H1 (cell line): ENCODE results near the gene MGMT. TPM values are rescaled to one million over a fixed set of nuclear protein-coding genes. Genes with fewer than 3 reads are reported as not detected.

Experiments used
- CTCF ChIA-PET: fragments of 300-600 bp; sonication (Branson Sonifier 250); formaldehyde crosslinking; loops from one replicate; lab custom pipeline; 2021; ENCODE audit not compliant: partially characterized antibody; lab: Charles Lee
- POLR2A ChIA-PET: fragments of 300-600 bp; sonication (Branson Sonifier 250); formaldehyde crosslinking; loops from one replicate; lab custom pipeline; 2021; ENCODE audit warnings: inconsistent platforms; ENCODE audit not compliant: partially characterized antibody; lab: Charles Lee
- DNase-seq, 2 experiments: peaks; one replicate each; pipeline versions ENCODE4 v3.0.0 to v3.0.0-alpha.2; 2010 to 2022; ENCODE audit warnings: low spot score in 2 of 2, low read depth in 1 of 2, mixed read lengths in 1 of 2
- FAIRE-seq: peaks from 2 replicates; lab custom pipeline; 2011; peaks lifted over from hg19 to GRCh38; lab: Jason Lieb, UNC
- H2AFZ ChIP-seq: 2 replicates; pipeline ENCODE4 v1.8.1; 2012; ENCODE audit warnings: low read length, inconsistent platforms
- H2AK5ac ChIP-seq: 2 replicates; pipeline ENCODE4 v1.6.1; 2013; ENCODE audit warnings: low read depth, low read length
- H2BK120ac ChIP-seq: replicated peaks from 2 replicates; pipeline ENCODE3; 2013; ENCODE audit warnings: low read depth, low read length, inconsistent platforms
- H2BK12ac ChIP-seq: 2 replicates; pipeline ENCODE4 v1.6.1; 2013; ENCODE audit warnings: low read depth, low read length
- H2BK15ac ChIP-seq: 2 replicates; pipeline ENCODE4 v1.6.1; 2013; ENCODE audit warnings: low read length
- H2BK20ac ChIP-seq: 2 replicates; pipeline ENCODE4 v1.6.1; 2013; ENCODE audit warnings: low read length
- H2BK5ac ChIP-seq: 2 replicates; pipeline ENCODE4 v1.6.1; 2013; ENCODE audit warnings: low read depth, low read length
- H3K14ac ChIP-seq: 2 replicates; pipeline ENCODE4 v1.6.1; 2013; ENCODE audit warnings: inconsistent platforms; ENCODE audit not compliant: insufficient read length
- H3K18ac ChIP-seq: 2 replicates; pipeline ENCODE4 v1.6.1; 2013; ENCODE audit warnings: low read length; ENCODE audit errors: extremely low read depth
- H3K23ac ChIP-seq: 2 replicates; pipeline ENCODE4 v1.6.1; 2013; ENCODE audit warnings: inconsistent platforms; ENCODE audit not compliant: insufficient read length
- H3K23me2 ChIP-seq: 2 replicates; pipeline ENCODE4 v1.6.1; 2013; ENCODE audit warnings: low read depth, low read length
- H3K27ac ChIP-seq: 2 replicates; pipeline ENCODE4 v1.6.1; 2011; ENCODE audit warnings: low read depth, low read length, inconsistent platforms
- H3K27me3 ChIP-seq, 4 experiments: replicated peaks in 1 of 4; 1 replicate in 1 of 4; 2 replicates in 3 of 4; pipeline versions ENCODE4 v1.6.1 to v1.8.1; 2011 to 2013; ENCODE audit warnings: low read length in 3 of 4, mild to moderate bottlenecking in 3 of 4, inconsistent platforms in 2 of 4, mixed read lengths in 2 of 4, moderate library complexity in 1 of 4; ENCODE audit not compliant: control insufficient read depth in 3 of 4, insufficient read depth in 3 of 4; ENCODE audit errors: extremely low read depth in 1 of 4
- H3K36me3 ChIP-seq, 4 experiments: 2 replicates each; pipeline versions ENCODE4 v1.6.1 to v1.8.1; 2011 to 2013; ENCODE audit warnings: mild to moderate bottlenecking in 4 of 4, low read length in 3 of 4, moderate library complexity in 2 of 4, control low read depth in 1 of 4, inconsistent platforms in 1 of 4; ENCODE audit not compliant: insufficient read depth in 4 of 4, control insufficient read depth in 2 of 4
- H3K4ac ChIP-seq: replicated peaks from 2 replicates; pipeline ENCODE3; 2013; ENCODE audit warnings: low read length, low read depth, mixed read lengths, inconsistent platforms; ENCODE audit not compliant: insufficient read length
- H3K4me1 ChIP-seq, 4 experiments: replicated peaks in 1 of 4; 1 replicate in 1 of 4; 2 replicates in 3 of 4; pipeline versions ENCODE4 v1.6.1 to v1.8.1; 2011 to 2013; ENCODE audit warnings: low read length in 3 of 4, inconsistent platforms in 2 of 4, mixed read lengths in 1 of 4; ENCODE audit not compliant: insufficient read depth in 4 of 4, control insufficient read depth in 3 of 4
- H3K4me2 ChIP-seq, 2 experiments: 2 replicates each; pipeline versions ENCODE4 v1.6.1 to v1.8.1; 2011 to 2013; ENCODE audit warnings: low read depth in 2 of 2, low read length in 2 of 2, control low read depth in 1 of 2, inconsistent platforms in 1 of 2, mild to moderate bottlenecking in 1 of 2; ENCODE audit not compliant: insufficient read depth in 1 of 2
- H3K4me3 ChIP-seq, 4 experiments: fragments of 200-600, 300-600 bp in 1 of 4; sonication (generic), shearing (Covaris generic), sonication (Bioruptor Twin) in 1 of 4; 2 replicates each; pipeline versions ENCODE4 v1.5.1 to v1.8.1; 2011 to 2016; ENCODE audit warnings: low read length in 4 of 4, low read depth in 3 of 4, control low read depth in 2 of 4, inconsistent platforms in 2 of 4, mild to moderate bottlenecking in 2 of 4, mixed read lengths in 1 of 4, moderate library complexity in 1 of 4; ENCODE audit not compliant: insufficient read depth in 2 of 4; ENCODE audit errors: extremely low read depth in 1 of 4
- H3K56ac ChIP-seq: replicated peaks from 2 replicates; pipeline ENCODE3; 2013; ENCODE audit warnings: low read depth, mild to moderate bottlenecking, mixed read lengths, low read length, inconsistent platforms; ENCODE audit not compliant: insufficient read length
- H3K79me1 ChIP-seq: 2 replicates; pipeline ENCODE4 v1.6.1; 2013; ENCODE audit warnings: low read depth, low read length, control low read depth
- H3K79me2 ChIP-seq, 2 experiments: 2 replicates each; pipeline versions ENCODE4 v1.6.1 to v1.8.1; 2012 to 2013; ENCODE audit warnings: low read length in 2 of 2, mild to moderate bottlenecking in 2 of 2, inconsistent platforms in 1 of 2; ENCODE audit not compliant: insufficient read depth in 2 of 2, control insufficient read depth in 1 of 2
- H3K9ac ChIP-seq, 4 experiments: replicated peaks in 1 of 4; 1 replicate in 1 of 4; 2 replicates in 3 of 4; pipeline versions ENCODE4 v1.6.1 to v1.8.1; 2011 to 2013; ENCODE audit warnings: low read depth in 3 of 4, low read length in 3 of 4, control low read depth in 2 of 4, mild to moderate bottlenecking in 2 of 4, moderate library complexity in 2 of 4, inconsistent platforms in 1 of 4; ENCODE audit errors: extremely low read depth in 1 of 4
- H3K9me3 ChIP-seq, 2 experiments: 2 replicates each; pipeline versions ENCODE4 v1.6.1 to v1.8.1; 2012 to 2013; ENCODE audit warnings: mild to moderate bottlenecking in 2 of 2, moderate library complexity in 2 of 2, control low read depth in 1 of 2, inconsistent platforms in 1 of 2, low read depth in 1 of 2, low read length in 1 of 2, mixed read lengths in 1 of 2; ENCODE audit not compliant: insufficient read depth in 2 of 2
- H4K20me1 ChIP-seq, 2 experiments: replicated peaks in 1 of 2; 2 replicates each; pipeline versions ENCODE3 to v1.8.1; 2011 to 2013; ENCODE audit warnings: inconsistent platforms in 2 of 2, low read length in 2 of 2, mild to moderate bottlenecking in 1 of 2; ENCODE audit not compliant: insufficient read depth in 2 of 2, control insufficient read depth in 1 of 2
- H4K5ac ChIP-seq: 2 replicates; pipeline ENCODE4 v1.6.1; 2013; ENCODE audit warnings: low read length, low read depth, mixed read lengths, inconsistent platforms; ENCODE audit not compliant: insufficient read length
- H4K8ac ChIP-seq: 2 replicates; pipeline ENCODE4 v1.8.0; 2013; ENCODE audit warnings: mild to moderate bottlenecking, moderate library complexity, low read length, inconsistent platforms; ENCODE audit not compliant: insufficient read depth; ENCODE audit errors: extremely low read depth
- H4K91ac ChIP-seq: replicated peaks from 2 replicates; pipeline ENCODE3; 2013; ENCODE audit warnings: low read length, mixed read lengths, inconsistent platforms; ENCODE audit not compliant: insufficient read length
- BRCA1 ChIP-seq: IDR thresholded peaks from 2 replicates; pipeline ENCODE4 v1.6.1; 2012; ENCODE audit warnings: low read depth, low read length, improper control_type of control experiment
- CHD2 ChIP-seq: IDR thresholded peaks from 2 replicates; pipeline ENCODE4 v1.6.1; 2012; ENCODE audit warnings: low read length, improper control_type of control experiment
- CTBP2 ChIP-seq: IDR thresholded peaks from 2 replicates; pipeline ENCODE4 v1.7.0; 2011; ENCODE audit warnings: borderline replicate concordance, mild to moderate bottlenecking, moderate library complexity, mixed read lengths, low read length; ENCODE audit not compliant: insufficient read depth, insufficient read length
- EP300 ChIP-seq, 2 experiments: IDR thresholded peaks; 1 replicate in 1 of 2; 2 replicates in 1 of 2; pipeline ENCODE4 v1.6.1; 2011 to 2012; ENCODE audit warnings: low read depth in 2 of 2, low read length in 2 of 2, mild to moderate bottlenecking in 2 of 2, borderline replicate concordance in 1 of 2, inconsistent platforms in 1 of 2, moderate library complexity in 1 of 2
- GTF2F1 ChIP-seq: IDR thresholded peaks from 2 replicates; pipeline ENCODE4 v1.6.1; 2012; ENCODE audit warnings: low read depth, low read length, improper control_type of control experiment, borderline replicate concordance
- HDAC6 ChIP-seq: IDR thresholded peaks from one replicate; pipeline ENCODE4 v1.7.1; 2012; ENCODE audit warnings: low read depth, mild to moderate bottlenecking, inconsistent platforms, low read length, moderate library complexity
- JUN ChIP-seq: IDR thresholded peaks from 2 replicates; pipeline ENCODE4 v1.6.1; 2011; ENCODE audit warnings: low read depth, mild to moderate bottlenecking, improper control_type of control experiment, low read length
- KDM5A ChIP-seq: fragments of 200-600 bp; IDR thresholded peaks from 2 replicates; pipeline ENCODE4 v1.7.1; 2012; ENCODE audit warnings: mild to moderate bottlenecking, low read length, inconsistent platforms, mixed read lengths
- NANOG ChIP-seq: IDR thresholded peaks from 2 replicates; pipeline ENCODE4 v1.6.1; 2011; ENCODE audit warnings: low read length, low read depth, mild to moderate bottlenecking, inconsistent platforms; ENCODE audit not compliant: insufficient read depth, poor library complexity, severe bottlenecking
- RNF2 ChIP-seq: fragments of 200-900, 300-1000 bp; sonication (generic); IDR thresholded peaks from 2 replicates; pipeline ENCODE4 v1.7.1; 2016; ENCODE audit warnings: borderline replicate concordance, low read depth, mild to moderate bottlenecking, antibody characterized with exemption, low read length; ENCODE audit not compliant: poor library complexity, severe bottlenecking; ENCODE audit errors: missing control alignments
- TBP ChIP-seq: IDR thresholded peaks from 2 replicates; pipeline ENCODE4 v1.6.1; 2011; ENCODE audit warnings: low read depth, low read length, improper control_type of control experiment
- ZNF274 ChIP-seq: IDR thresholded peaks from 2 replicates; pipeline ENCODE4 v1.7.0; 2012; ENCODE audit warnings: low read length, borderline replicate concordance; ENCODE audit errors: extremely low read depth
- WGBS, 2 experiments: shearing (Covaris generic) in 1 of 2; methylation state at CpG; one replicate each; pipeline versions ENCODE4 v1.1.6 to v1.1.7; 2013 to 2015; ENCODE audit warnings: low lambda C conversion rate in 2 of 2, mixed read lengths in 2 of 2, inconsistent platforms in 1 of 2, low coverage in 1 of 2, missing lambda C conversion rate in 1 of 2; ENCODE audit not compliant: insufficient replicate concordance in 2 of 2, insufficient coverage in 1 of 2, insufficient read length in 1 of 2; ENCODE audit errors: extremely low coverage in 1 of 2, missing lambda C conversion rate in 1 of 2; 5-methylcytosine and 5-hydroxymethylcytosine counted together
- polyA plus RNA-seq, 7 experiments: library from polyadenylated mRNA; depleted of rRNA in 3 of 7; stranded (reverse) in 5 of 7; unstranded in 2 of 7; fragments of >200 nt in 5 of 7; fragments of 200-250 nt in 2 of 7; gene quantifications; 1 replicate in 5 of 7; 2 replicates in 1 of 7; 4 replicates in 1 of 7; pipeline versions ENCODE4 v1.2.1 to v1.2.3, GENCODE V29; 2011 to 2013; ENCODE audit warnings: missing spikeins in 2 of 7, mixed read lengths in 2 of 7
- total RNA-seq: library from RNA; stranded (reverse); fragmentation: NEBNext Ultra II Directional; extraction: Animal tissue kit (Norgen Biotek cat#: 25700); gene quantifications from 2 replicates; pipeline ENCODE4 v1.2.1, GENCODE V29; 2021

The MGMT gene
- total and polyA plus RNA-seq, 2 of the 8 experiments (the other 6 are each of a cell fraction or from before 2014, with no cell fraction given), result 9.9 to 10.7 TPM

GRCh38 chr10:129709101-129709500 is 242.1 kb downstream of the MGMT start:
- no peak overlapping the region for H2BK5ac ChIP-seq
- H2BK120ac ChIP-seq, result no peak overlapping the region
- no peaks in the 10 kb centered on the region for H3K27me3 ChIP-seq
- H4K20me1 ChIP-seq, result no peaks in the 10 kb centered on the region
- H3K4me1 ChIP-seq, result peaks cover 0 to 10% (median under 1%) of the 10 kb centered on the region in 4 experiments; a peak in 4 of 7 replicates
- WGBS, 2 experiments, result 91% methylated on average over 7 of the region's 7 CpGs; no CpG with 5 or more reads in 1 of the 2 experiments
- FAIRE-seq (no peak), DNase-seq (no peak)
- H3K79me1 ChIP-seq, result no peaks in the 10 kb centered on the region
- H3K9ac ChIP-seq, result no peak overlapping the region
- H3K4me3 ChIP-seq, result no peak overlapping the region
- H3K23ac ChIP-seq, result no peak overlapping the region
- no peak for TF ChIP-seq ZNF274
- TF ChIP-seq GTF2F1, result no peak
- TF ChIP-seq JUN, result no peak
- no peak for TF ChIP-seq HDAC6
- no peak for TF ChIP-seq NANOG
- TF ChIP-seq EP300 (IDR thresholded peaks at IDR 0.05; ENCODE audit: borderline replicate concordance in 1 of 2, low read depth in 2 of 2, low read length in 2 of 2), result no peak
- TF ChIP-seq RNF2, result no peak
- no peak for TF ChIP-seq TBP
- TF ChIP-seq CHD2, result no peak
- TF ChIP-seq BRCA1, result no peak
- no peak for TF ChIP-seq CTBP2
- TF ChIP-seq KDM5A, result no peak
- no peak overlapping the region for H4K8ac ChIP-seq
- no peak overlapping the region for H3K27ac ChIP-seq
- no peak overlapping the region for H4K91ac ChIP-seq
- H3K36me3 ChIP-seq, result no peaks in the 10 kb centered on the region
- no peak overlapping the region for H3K18ac ChIP-seq
- no peak overlapping the region for H2BK12ac ChIP-seq
- no peak overlapping the region for H2AFZ ChIP-seq
- no peaks in the 10 kb centered on the region for H3K9me3 ChIP-seq
- no peak overlapping the region for H2BK15ac ChIP-seq
- no peak overlapping the region for H3K56ac ChIP-seq
- no peak overlapping the region for H3K14ac ChIP-seq
- H2AK5ac ChIP-seq, result no peak overlapping the region
- H3K23me2 ChIP-seq, result no peaks in the 10 kb centered on the region
- ChIA-PET POLR2A (no interaction called here), CTCF (interaction anchor here (0.8 to 1.7 kb wide), 3 partner anchors 14 to 377 kb away, joined by 3 read pairs; no protein-coding TSS in a partner anchor)
- no peaks in the 10 kb centered on the region for H3K79me2 ChIP-seq
- no peak overlapping the region for H2BK20ac ChIP-seq
- no peak overlapping the region for H3K4ac ChIP-seq
- no peak overlapping the region for H3K4me2 ChIP-seq
- H4K5ac ChIP-seq, result no peak overlapping the region
